Measurements from ENCODE around the gene ARMH3.
"Not testable (repeated sequence)": the region's sequence is repeated elsewhere in the genome, so short reads cannot be mapped to it uniquely, and the experiment has no call there.

- not testable (repeated sequence) for TF ChIP-seq POLR2A, POLR2AphosphoS5 (IDR thresholded peaks at IDR 0.05; ENCODE audit: low read depth, low read length)
Observed at GRCh38 chr10:101980677-101981076, 75.3 kb downstream of the ARMH3 start.

Measured in GM12892 (cell line).